ENCODE measurements around the gene NUBP1.
A peak's percentile ranks its signal among the peaks of the same experiment; 100 is the strongest.

NUBP1 gene

DNA sequence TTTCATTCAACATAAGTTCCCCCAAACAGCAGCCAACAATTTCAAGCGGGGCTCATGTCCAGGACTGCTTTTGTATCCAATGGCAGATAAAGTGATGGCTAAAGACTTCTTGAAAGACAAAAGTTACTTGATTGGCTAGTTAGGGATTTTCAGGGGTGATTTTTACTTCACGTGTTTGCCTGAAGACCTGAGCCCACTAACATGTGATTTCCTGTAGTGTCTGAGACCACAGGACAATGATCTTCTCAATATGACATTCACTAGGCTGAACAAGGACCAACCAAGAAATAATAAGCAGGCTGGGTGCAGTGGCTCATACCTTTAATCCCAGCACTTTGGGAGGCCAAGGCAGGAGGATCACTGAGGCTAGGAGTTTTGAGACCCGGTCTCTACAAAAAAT lies 64.6 kb downstream of the NUBP1 start:
- no peak for DNase-seq

DNA sequence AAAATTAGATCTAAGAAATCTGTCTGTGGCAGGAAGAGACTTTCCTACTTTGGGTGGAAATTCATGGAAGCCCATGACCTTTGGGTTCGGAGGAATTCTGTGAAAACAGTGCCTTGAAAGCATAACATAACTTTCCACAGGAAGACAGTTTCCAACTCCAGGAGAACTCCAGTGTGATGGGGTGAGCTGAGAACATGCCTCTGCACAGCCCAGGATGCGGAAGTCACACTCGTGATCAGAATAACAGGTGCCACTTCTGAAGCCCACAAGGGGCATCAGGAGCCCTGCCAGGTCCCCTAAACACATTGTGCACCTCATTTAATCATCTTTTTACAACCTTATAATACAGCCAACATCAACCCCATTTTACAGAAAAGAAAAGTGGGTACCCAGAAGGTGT lies 65.2 kb downstream of the NUBP1 start:
- no peak for DNase-seq

- DNase-seq, result no peak
Measured at GRCh38 chr16:10809706-10810105, 66.1 kb downstream of the NUBP1 start.

DNA sequence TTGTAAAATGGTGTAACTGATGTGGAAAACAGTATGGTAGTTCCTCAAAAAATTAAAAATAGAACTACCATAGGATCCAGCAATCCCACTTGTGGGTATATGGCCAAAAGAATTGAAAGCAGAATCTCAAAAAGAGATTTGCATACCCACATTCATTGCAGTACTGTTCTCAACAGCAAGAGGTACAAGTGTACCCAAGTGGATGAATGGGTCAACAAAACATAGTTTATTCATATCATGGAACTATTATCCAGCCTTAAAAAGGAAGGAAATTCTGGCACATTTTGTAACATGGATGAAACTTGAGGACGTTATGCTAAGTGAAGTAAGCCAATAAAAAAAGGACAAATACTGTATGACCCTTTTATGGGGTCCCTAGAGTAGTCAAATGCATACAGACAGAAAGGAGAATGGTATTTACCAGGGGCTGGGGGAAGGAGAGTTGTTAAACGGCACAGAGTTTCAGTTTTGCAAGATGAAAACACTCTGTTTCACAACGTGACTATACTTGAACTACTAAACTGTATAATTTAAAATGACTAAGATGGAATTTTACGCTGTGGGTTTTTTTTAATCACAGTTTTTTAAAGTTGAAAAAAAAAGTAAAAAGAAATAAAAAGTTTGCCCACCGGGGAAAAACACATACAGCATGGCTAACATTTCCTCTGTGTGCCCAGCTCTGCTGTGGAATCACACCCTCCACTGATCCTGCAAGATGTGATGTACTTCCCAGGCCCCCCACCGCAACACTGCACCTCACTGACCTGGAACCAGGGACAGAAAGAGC lies 68.9 kb downstream of the NUBP1 start:
- no peak for DNase-seq

GRCh38 chr16:10813099-10813455 lies 69.4 kb downstream of the NUBP1 start:
- DNase-seq, result no peak

GRCh38 chr16:10817514-10817913 lies 73.9 kb downstream of the NUBP1 start:
- no peak for DNase-seq

- peak in 5 of 14 donors; percentile 3 to 21 (median 17) for DNase-seq
Measured at GRCh38 chr16:10817963-10818941, 74.6 kb downstream of the NUBP1 start, which contains the start of gene TVP23A. TVP23A (minus strand) TSS chr16:10818794; CDS start chr16:10818493, 301 bp downstream.
